DMS53 treated with DMSO at 0.1 percent for 48 hours (cell line): ENCODE data around the gene GNAZ.

Source experiments
- DNase-seq: peaks from one replicate; lab custom pipeline; 2025; ENCODE audit not compliant: unreplicated experiment; lab: John Stamatoyannopoulos, UW

GNAZ gene

GRCh38 chr22:23075525-23076216, 5.4 kb downstream of the GNAZ start:
- no peak for DNase-seq

- DNase-seq, result no peak
Observed at GRCh38 chr22:23076896-23077572, 6.7 kb downstream of the GNAZ start.

GRCh38 chr22:23077627-23078461, 7.5 kb downstream of the GNAZ start:
- DNase-seq, result no peak

GRCh38 chr22:23078462-23078787, 8.1 kb downstream of the GNAZ start:
- no peak for DNase-seq

GRCh38 chr22:23079240-23079768, 9.0 kb downstream of the GNAZ start:
- no peak for DNase-seq

- no peak for DNase-seq
Observed at GRCh38 chr22:23079814-23080521, 9.6 kb downstream of the GNAZ start.

- DNase-seq, result no peak
Observed at GRCh38 chr22:23080613-23081290, 10.4 kb downstream of the GNAZ start.

- DNase-seq, result no peak
Observed at GRCh38 chr22:23082534-23083314, 12.4 kb downstream of the GNAZ start.

GRCh38 chr22:23083315-23084021, 13.1 kb downstream of the GNAZ start:
- DNase-seq, result no peak

- no peak for DNase-seq
Observed at GRCh38 chr22:23084453-23085350, 14.4 kb downstream of the GNAZ start.

- no peak for DNase-seq
Observed at GRCh38 chr22:23085351-23085671, 15.0 kb downstream of the GNAZ start.

GRCh38 chr22:23085785-23086184, 15.5 kb downstream of the GNAZ start:
- no peak for DNase-seq

GRCh38 chr22:23086263-23086662, 15.9 kb downstream of the GNAZ start:
- no peak for DNase-seq

GRCh38 chr22:23086787-23087186, 16.5 kb downstream of the GNAZ start:
- DNase-seq, result no peak

GRCh38 chr22:23088199-23088604, 17.9 kb downstream of the GNAZ start:
- no peak for DNase-seq

- DNase-seq, result no peak
Observed at GRCh38 chr22:23089010-23089409, 18.7 kb downstream of the GNAZ start.

- no peak for DNase-seq
Observed at GRCh38 chr22:23089633-23090456, 19.5 kb downstream of the GNAZ start.

GRCh38 chr22:23090457-23090835, 20.1 kb downstream of the GNAZ start:
- no peak for DNase-seq
